K562 (cell line): ENCODE measurements around the gene ZDHHC17. TPM values are rescaled to one million over a fixed set of nuclear protein-coding genes. Genes with fewer than 3 reads are reported as not detected.

Experiments used
- ATAC-seq: fragments of 200-7000 bp; cut with Tn5 transposase; 3 replicates; pipeline ENCODE4 v1.9.1; 2020; ENCODE audit warnings: moderate library complexity
- BruUV-seq: library from RNA; stranded (reverse); fragments of 400-500 nt; replicated peaks from 2 replicates; lab custom pipeline; 2021; lab: Mats Ljungman, UMichigan
- CTCF ChIA-PET: fragments of 300-600 bp; formaldehyde crosslinking; extraction: SDS; loops from one replicate; lab custom pipeline; 2021; ENCODE audit warnings: low intra/inter-chr PET ratio; lab: Yijun Ruan, JAX
- POLR2A ChIA-PET: fragments of 300-600, 350-650 bp; sonication (Branson Sonifier 250); formaldehyde crosslinking; extraction: SDS; loops from one replicate; lab custom pipeline; 2021; ENCODE audit warnings: antibody characterized with exemption, inconsistent platforms; lab: Yijun Ruan, JAX
- DNase-seq, 4 experiments: peaks; one replicate each; pipeline versions ENCODE4 v3.0.0 to v3.0.0-alpha.2; 2011 to 2018; ENCODE audit warnings: low spot score in 3 of 4, mixed read lengths in 3 of 4; ENCODE audit errors: extremely low read depth in 1 of 4
- FAIRE-seq: peaks from 2 replicates; lab custom pipeline; 2011; peaks lifted over from hg19 to GRCh38; lab: Jason Lieb, UNC
- H2AFZ ChIP-seq: 2 replicates; pipeline ENCODE4 v1.6.0; 2011; ENCODE audit warnings: low read depth, low read length, control low read depth, inconsistent platforms
- H3K27ac ChIP-seq: fragments of 200-600 bp; 3 replicates; pipeline ENCODE4 v1.8.0; 2011; ENCODE audit warnings: low read depth, mild to moderate bottlenecking, control low read depth, inconsistent platforms, low read length, moderate library complexity, mixed read lengths; ENCODE audit errors: extremely low read depth
- H3K27me3 ChIP-seq, 2 experiments: fragments of 300-600 bp in 1 of 2; 2 replicates in 1 of 2; 3 replicates in 1 of 2; pipeline versions ENCODE4 v1.6.0 to v1.8.0; 2011; ENCODE audit warnings: inconsistent platforms in 2 of 2, low read length in 2 of 2, mild to moderate bottlenecking in 1 of 2, mixed read lengths in 1 of 2, moderate library complexity in 1 of 2; ENCODE audit not compliant: control insufficient read depth in 2 of 2, insufficient read depth in 2 of 2
- H3K36me3 ChIP-seq: fragments of 300-600 bp; 3 replicates; pipeline ENCODE4 v1.8.0; 2011; ENCODE audit warnings: mild to moderate bottlenecking, low read length, inconsistent platforms; ENCODE audit not compliant: control insufficient read depth, insufficient read depth
- H3K4me1 ChIP-seq, 2 experiments: fragments of 200-600 bp in 1 of 2; replicated peaks in 1 of 2; 2 replicates in 1 of 2; 3 replicates in 1 of 2; pipeline versions ENCODE4 v1.5.1 to v1.8.0; 2011; ENCODE audit warnings: inconsistent platforms in 2 of 2, low read length in 2 of 2, mild to moderate bottlenecking in 1 of 2, mixed read lengths in 1 of 2, moderate library complexity in 1 of 2; ENCODE audit not compliant: control insufficient read depth in 2 of 2, insufficient read depth in 2 of 2
- H3K4me2 ChIP-seq: 2 replicates; pipeline ENCODE4 v1.6.1; 2011; ENCODE audit warnings: low read length, control low read depth, inconsistent platforms, mixed read lengths; ENCODE audit not compliant: insufficient read depth
- H3K4me3 ChIP-seq: fragments of 200-600 bp; sonication (generic), shearing (Covaris generic); 2 replicates; pipeline ENCODE4 v1.5.1; 2016; ENCODE audit warnings: control low read depth, inconsistent platforms
- H3K79me2 ChIP-seq: fragments of 200-600 bp; 3 replicates; pipeline ENCODE4 v1.8.0; 2011; ENCODE audit warnings: low read length, inconsistent platforms; ENCODE audit not compliant: control insufficient read depth, insufficient read depth
- H3K9ac ChIP-seq, 2 experiments: 2 replicates each; pipeline versions ENCODE4 v1.6.0 to v1.6.1; 2011; ENCODE audit warnings: low read depth in 2 of 2, low read length in 2 of 2, control low read depth in 1 of 2, inconsistent platforms in 1 of 2, mild to moderate bottlenecking in 1 of 2, mixed read lengths in 1 of 2; ENCODE audit not compliant: insufficient read depth in 1 of 2
- H3K9me1 ChIP-seq: one replicate; pipeline ENCODE4 v1.6.0; 2011; ENCODE audit warnings: inconsistent platforms, mild to moderate bottlenecking, low read length, moderate library complexity; ENCODE audit not compliant: control insufficient read depth, insufficient read depth
- H3K9me3 ChIP-seq: replicated peaks from 2 replicates; pipeline ENCODE4 v1.5.1; 2011; ENCODE audit warnings: low read depth, low read length, inconsistent platforms; ENCODE audit not compliant: control insufficient read depth, insufficient read depth
- H4K20me1 ChIP-seq: replicated peaks from 2 replicates; pipeline ENCODE4 v1.6.1; 2011; ENCODE audit warnings: low read length, inconsistent platforms, mixed read lengths; ENCODE audit not compliant: control insufficient read depth, insufficient read depth
- ATF2 ChIP-seq: sonication (generic); formaldehyde crosslinking; IDR thresholded peaks from 2 replicates; pipeline ENCODE4 v1.8.1; 2022; ENCODE audit warnings: missing genetic modification reagents
- BDP1 ChIP-seq: IDR thresholded peaks from 3 replicates; pipeline ENCODE4 v1.6.1; 2011; ENCODE audit not compliant: insufficient read length, insufficient read depth
- COPS2 ChIP-seq: fragments of 450-650 bp; conservative IDR thresholded peaks from 2 replicates; pipeline ENCODE4 v1.6.1; 2016; ENCODE audit warnings: mild to moderate bottlenecking, moderate library complexity
- ELF4 ChIP-seq: fragments of 450-650 bp; formaldehyde crosslinking; IDR thresholded peaks from 2 replicates; pipeline ENCODE4 v1.4.0; 2022; ENCODE audit warnings: missing genetic modification characterization
- HOMEZ ChIP-seq: fragments of 250-450 bp; sonication (Bioruptor Pico); IDR thresholded peaks from 2 replicates; pipeline ENCODE4 v1.4.0; 2020; ENCODE audit warnings: mild to moderate bottlenecking, moderate library complexity
- KLF10 ChIP-seq: fragments of 250-450 bp; sonication (Bioruptor Pico); IDR thresholded peaks from 2 replicates; pipeline ENCODE4 v1.6.1; 2021; ENCODE audit warnings: matching md5 sums
- PKNOX1 ChIP-seq: fragments of 450-650 bp; IDR thresholded peaks from 2 replicates; pipeline ENCODE4 v1.6.1; 2016
- RHOXF2B ChIP-seq: fragments of 250-450 bp; sonication (Bioruptor Pico); conservative IDR thresholded peaks from 2 replicates; pipeline ENCODE4 v1.5.1; 2021
- SIX5 ChIP-seq, 2 experiments: IDR thresholded peaks; 2 replicates each; pipeline ENCODE4 v1.6.1; 2011; ENCODE audit warnings: low read length in 2 of 2, borderline replicate concordance in 1 of 2, low read depth in 1 of 2, mild to moderate bottlenecking in 1 of 2, moderate library complexity in 1 of 2; ENCODE audit not compliant: insufficient read depth in 1 of 2
- SMARCA4 ChIP-seq: fragments of 450-650 bp; IDR thresholded peaks from 2 replicates; pipeline ENCODE4 v1.6.1; 2016
- SMARCA5 ChIP-seq: fragments of 450-650 bp; IDR thresholded peaks from 2 replicates; pipeline ENCODE4 v1.6.1; 2016
- TOE1 ChIP-seq, 2 experiments: fragments of 450-650 bp in 1 of 2; sonication (generic) in 1 of 2; formaldehyde crosslinking in 1 of 2; IDR thresholded peaks; 2 replicates each; pipeline versions ENCODE4 v1.7.1 to v1.8.0; 2016 to 2022; ENCODE audit warnings: borderline replicate concordance in 2 of 2, mild to moderate bottlenecking in 2 of 2, antibody characterized with exemption in 1 of 2, inconsistent platforms in 1 of 2, low read depth in 1 of 2, missing genetic modification reagents in 1 of 2, moderate library complexity in 1 of 2
- ZNF696 ChIP-seq: fragments of 250-450 bp; sonication (Bioruptor Pico); conservative IDR thresholded peaks from 2 replicates; pipeline ENCODE4 v1.4.0; 2020; ENCODE audit warnings: mild to moderate bottlenecking, moderate library complexity
- ZNF77 ChIP-seq: fragments of 250-450 bp; sonication (Bioruptor Pico); IDR thresholded peaks from 2 replicates; pipeline ENCODE4 v1.5.0; 2020
- WGBS: fragments of 100-300 bp; shearing (Covaris generic); methylation state at CpG from one replicate; pipeline ENCODE4 v1.1.6; 2016; ENCODE audit warnings: low coverage, mixed read lengths; ENCODE audit not compliant: insufficient coverage; ENCODE audit errors: missing lambda C conversion rate; 5-methylcytosine and 5-hydroxymethylcytosine counted together
- in situ Hi-C: fragments of 300-500 bp; cut with MboI; formaldehyde crosslinking; loops from 4 replicates; pipeline ENCODE4 v1.15.0; 2018; ENCODE audit warnings: inconsistent platforms, mixed read lengths
- intact Hi-C: fragments of 100-400 bp; cut with micrococcal nuclease; formaldehyde crosslinking; loops from 2 replicates; pipeline ENCODE4 v1.14.2; 2022
- polyA plus RNA-seq, 8 experiments: library from polyadenylated mRNA; depleted of rRNA in 4 of 8; stranded (reverse) in 5 of 8; unstranded in 3 of 8; fragments of >200 nt; fragmentation: Nextera tagmentation in 2 of 8; fragmentation: Illumina TruSeq in 1 of 8; extraction: Ambion mirVana in 2 of 8; extraction: Trizol in 1 of 8; gene quantifications; 2 replicates each; pipeline versions ENCODE4 v1.2.1 to v1.2.3, GENCODE V29; 2011 to 2014; ENCODE audit warnings: inconsistent platforms in 1 of 8, missing spikeins in 1 of 8
- total RNA-seq, 7 experiments: library from RNA; depleted of rRNA in 6 of 7; stranded (reverse); fragments of >200 nt in 6 of 7; fragmentation: Illumina TruSeq in 2 of 7; extraction: Trizol in 2 of 7; gene quantifications; 2 replicates each; pipeline versions ENCODE4 v1.2.1 to v1.2.3, GENCODE V29; 2011 to 2021; ENCODE audit warnings: low replicate concordance in 1 of 7
- TF ChIP-seq, protein P1 (sequence below): IDR thresholded peaks from 2 replicates; pipeline ENCODE4 v1.6.1; 2011; ENCODE audit warnings: borderline replicate concordance, low read depth, mild to moderate bottlenecking, moderate library complexity, low read length; ENCODE audit not compliant: insufficient read depth, poor library complexity, severe bottlenecking

Gene ZDHHC17
- total and polyA plus RNA-seq, 9 of the 15 experiments (the other 6 are each of a cell fraction or from before 2014, with no cell fraction given): 6.7 to 66.0 (median 27.5) TPM

- DNase-seq (no peak), FAIRE-seq (no peak), ATAC-seq (no peak)
- Histone ChIP-seq H4K20me1 (no peaks in the 10 kb centered on the region), H3K36me3 (no peaks in the 10 kb centered on the region), H3K9me1 (no peaks in the 10 kb centered on the region), H3K9me3 (no peaks in the 10 kb centered on the region), H3K27me3 (no peaks in the 10 kb centered on the region), H3K79me2 (no peaks in the 10 kb centered on the region), H3K9ac (no peak overlapping the region), H2AFZ (no peak overlapping the region), H3K4me3 (no peak overlapping the region), H3K27ac (no peak overlapping the region), H3K4me2 (no peak overlapping the region), H3K4me1 (peaks cover 0 to 7% of the 10 kb centered on the region in 2 experiments; a peak in 2 of 5 replicates)
- WGBS: 33% methylated on average over 2 of the region's 2 CpGs
- intact Hi-C loops: no loop called here
- CTCF ChIA-PET: no interaction called here
- no TSS peak for BruUV-seq
- in situ Hi-C loops: no loop called here
- POLR2A ChIA-PET: no interaction called here
- TF ChIP-seq COPS2: no peak
- TF ChIP-seq PKNOX1: no peak
- TF ChIP-seq BDP1: no peak
- TF ChIP-seq KLF10 (CRISPR knock-in tag): no peak
- TF ChIP-seq RHOXF2B: no peak
- TF ChIP-seq SMARCA4: no peak
- TF ChIP-seq HOMEZ (CRISPR knock-in tag): no peak
- TF ChIP-seq ZNF77 (CRISPR knock-in tag): no peak
- no peak for TF ChIP-seq ZNF696 (CRISPR knock-in tag)
- no peak for TF ChIP-seq ATF2 (CRISPR knock-in tag)
- TF ChIP-seq TOE1 (IDR thresholded peaks at IDR 0.05; ENCODE audit: borderline replicate concordance): no peak
- no peak for TF ChIP-seq TOE1 (CRISPR knock-in tag; IDR thresholded peaks at IDR 0.05; ENCODE audit: borderline replicate concordance, low read depth)
- TF ChIP-seq ELF4: no peak
- no peak for TF ChIP-seq SIX5 (IDR thresholded peaks at IDR 0.05; ENCODE audit: borderline replicate concordance in 1 of 2, insufficient read depth in 1 of 2, low read depth in 1 of 2, low read length in 2 of 2)
- TF ChIP-seq, protein P1, sequence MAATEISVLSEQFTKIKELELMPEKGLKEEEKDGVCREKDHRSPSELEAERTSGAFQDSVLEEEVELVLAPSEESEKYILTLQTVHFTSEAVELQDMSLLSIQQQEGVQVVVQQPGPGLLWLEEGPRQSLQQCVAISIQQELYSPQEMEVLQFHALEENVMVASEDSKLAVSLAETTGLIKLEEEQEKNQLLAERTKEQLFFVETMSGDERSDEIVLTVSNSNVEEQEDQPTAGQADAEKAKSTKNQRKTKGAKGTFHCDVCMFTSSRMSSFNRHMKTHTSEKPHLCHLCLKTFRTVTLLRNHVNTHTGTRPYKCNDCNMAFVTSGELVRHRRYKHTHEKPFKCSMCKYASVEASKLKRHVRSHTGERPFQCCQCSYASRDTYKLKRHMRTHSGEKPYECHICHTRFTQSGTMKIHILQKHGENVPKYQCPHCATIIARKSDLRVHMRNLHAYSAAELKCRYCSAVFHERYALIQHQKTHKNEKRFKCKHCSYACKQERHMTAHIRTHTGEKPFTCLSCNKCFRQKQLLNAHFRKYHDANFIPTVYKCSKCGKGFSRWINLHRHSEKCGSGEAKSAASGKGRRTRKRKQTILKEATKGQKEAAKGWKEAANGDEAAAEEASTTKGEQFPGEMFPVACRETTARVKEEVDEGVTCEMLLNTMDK: no peak
- TF ChIP-seq SMARCA5: no peak
Observed at GRCh38 chr12:76864791-76865400, 101.0 kb downstream of the ZDHHC17 start.
